MG63 (cell line): ENCODE results near the gene ZP1. TPM values are rescaled to one million over a fixed set of nuclear protein-coding genes. Genes with fewer than 3 reads are reported as not detected.

Source experiments
- DNase-seq: peaks from one replicate; pipeline ENCODE4 v3.0.0-alpha.2; 2020
- H3K27me3 ChIP-seq: fragments of 250-450 bp; sonication (Bioruptor Pico); 2 replicates; pipeline ENCODE4 v1.5.1; 2020; ENCODE audit warnings: mild to moderate bottlenecking, moderate library complexity
- H3K36me3 ChIP-seq: fragments of 250-450 bp; sonication (Bioruptor Pico); 2 replicates; pipeline ENCODE4 v1.5.1; 2020; ENCODE audit warnings: mild to moderate bottlenecking, moderate library complexity
- H3K4me3 ChIP-seq: fragments of 250-450 bp; sonication (Bioruptor Pico); 2 replicates; pipeline ENCODE4 v1.5.1; 2020; ENCODE audit warnings: mild to moderate bottlenecking, moderate library complexity
- H3K9me3 ChIP-seq: fragments of 250-450 bp; sonication (Bioruptor Pico); 2 replicates; pipeline ENCODE4 v1.5.1; 2020; ENCODE audit warnings: mild to moderate bottlenecking, moderate library complexity
- total RNA-seq: library from RNA; depleted of rRNA; stranded (reverse); fragments of >200 nt; shearing (Covaris generic); gene quantifications from 2 replicates; pipeline ENCODE4 v1.2.3, GENCODE V29; 2014; ENCODE audit warnings: low replicate concordance

The ZP1 gene
- total RNA-seq, 1 experiment from 2014 or later: not detected

DNA sequence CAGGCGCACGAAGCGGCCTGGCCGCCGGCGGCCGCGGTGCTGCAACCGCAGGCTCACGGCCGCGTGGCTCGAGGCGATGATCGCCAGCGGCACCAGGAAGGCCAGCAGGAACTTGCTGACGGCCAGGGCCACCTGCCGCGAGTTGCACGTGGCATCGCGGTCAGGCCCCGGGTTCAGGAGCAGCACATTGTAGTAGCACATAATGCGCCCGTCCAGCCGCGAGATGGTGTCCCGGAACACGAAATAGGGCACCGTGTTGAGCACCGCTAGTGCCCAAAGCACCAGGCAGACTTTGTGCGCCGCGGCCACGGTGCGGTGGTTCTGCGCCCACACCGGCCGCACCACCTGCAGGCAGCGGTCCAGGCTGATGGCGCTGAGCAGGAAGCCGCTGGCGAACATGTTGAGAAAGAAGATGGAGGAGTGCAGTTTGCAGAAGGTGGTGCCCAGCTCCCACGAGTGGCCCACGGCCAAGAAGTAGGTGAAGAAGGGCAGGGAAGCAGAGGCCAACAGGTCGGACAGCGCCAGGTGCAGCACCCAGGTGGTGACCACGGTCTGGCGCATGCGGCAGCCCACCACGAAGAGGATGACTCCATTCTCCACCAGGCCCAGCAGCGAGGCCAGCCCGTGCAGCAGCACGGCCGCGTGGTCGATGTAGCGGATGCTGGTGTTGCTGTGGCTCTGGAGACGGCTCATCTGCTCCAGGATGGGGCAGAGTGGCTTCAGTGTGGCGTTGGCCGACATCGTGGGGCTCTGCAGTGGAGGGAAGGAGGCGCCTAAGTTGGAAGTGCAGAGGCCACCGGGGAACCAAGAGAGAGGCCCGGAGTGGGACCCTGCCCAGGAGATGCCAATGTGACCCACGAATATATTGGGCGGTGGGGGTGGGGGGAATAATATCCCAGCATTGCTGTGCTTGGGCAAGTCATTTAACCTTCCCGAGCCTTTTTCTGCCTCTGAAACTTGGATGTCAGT lies 14.1 kb upstream of the ZP1 start:
- Histone ChIP-seq H3K4me3 (no peak overlapping the region), H3K9me3 (no peaks in the 10 kb centered on the region), H3K36me3 (peaks cover 14% of the 10 kb centered on the region), H3K27me3 (no peaks in the 10 kb centered on the region)
- DNase-seq: no peak

DNA sequence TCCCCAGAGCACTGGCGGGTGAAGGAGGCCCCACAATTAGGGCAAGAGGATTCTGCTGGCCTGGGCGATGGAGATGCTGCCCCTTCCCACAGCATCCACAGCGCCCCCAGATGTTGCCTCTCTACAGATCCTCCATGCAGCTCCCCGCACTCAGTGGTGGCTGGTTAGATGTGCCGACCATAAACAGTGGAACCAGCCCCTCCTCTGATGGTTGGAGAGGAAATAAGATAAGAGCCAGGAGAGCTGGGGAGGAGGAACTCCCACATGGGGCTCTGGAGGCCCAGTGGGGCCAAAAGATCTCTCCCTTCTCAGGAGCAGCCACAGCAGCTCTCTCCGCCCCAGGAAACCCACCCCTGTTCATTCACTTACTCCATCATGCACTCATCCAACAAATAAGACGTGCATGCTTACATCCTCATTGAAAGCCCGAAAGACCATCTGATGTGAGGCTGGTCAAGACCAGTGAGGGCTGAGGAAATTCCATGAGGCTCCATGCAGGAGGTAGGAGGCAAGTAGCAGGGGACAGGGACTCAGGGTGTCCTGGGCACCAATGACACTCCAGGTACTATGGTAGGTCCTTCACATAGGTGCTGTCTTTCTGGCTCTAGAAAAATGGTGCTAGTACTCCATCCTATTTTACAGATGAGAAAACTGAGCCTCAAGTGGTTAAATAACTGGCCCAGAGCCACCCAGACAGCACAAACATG lies 13.0 kb upstream of the ZP1 start:
- DNase-seq: no peak
- Histone ChIP-seq H3K27me3 (no peaks in the 10 kb centered on the region), H3K4me3 (no peak overlapping the region), H3K36me3 (peaks cover 4% of the 10 kb centered on the region), H3K9me3 (no peaks in the 10 kb centered on the region)

GRCh38 chr11:60854847-60855725 lies 12.3 kb upstream of the ZP1 start:
- H3K36me3 ChIP-seq: no peaks in the 10 kb centered on the region; the same call in 1 of the 2 replicates
- no peaks in the 10 kb centered on the region for H3K9me3 ChIP-seq
- DNase-seq: no peak
- no peaks in the 10 kb centered on the region for H3K27me3 ChIP-seq
- no peak overlapping the region for H3K4me3 ChIP-seq

GRCh38 chr11:60855726-60856633 lies 11.4 kb upstream of the ZP1 start, which contains the start of gene PTGDR2:
PTGDR2 (minus strand) TSS chr11:60855950; CDS start chr11:60853722, 2,228 bp downstream.
- Histone ChIP-seq H3K36me3 (no peaks in the 10 kb centered on the region; the same call in 1 of the 2 replicates), H3K27me3 (no peaks in the 10 kb centered on the region), H3K4me3 (no peak within 1 kb of the TSS), H3K9me3 (no peaks in the 10 kb centered on the region)
- no peak for DNase-seq

GRCh38 chr11:60857378-60858232 lies 9.7 kb upstream of the ZP1 start:
- DNase-seq: peak; percentile 58
- H3K27me3 ChIP-seq: no peaks in the 10 kb centered on the region
- H3K4me3 ChIP-seq: no peak overlapping the region
- no peaks in the 10 kb centered on the region for H3K36me3 ChIP-seq
- H3K9me3 ChIP-seq: no peaks in the 10 kb centered on the region

DNA sequence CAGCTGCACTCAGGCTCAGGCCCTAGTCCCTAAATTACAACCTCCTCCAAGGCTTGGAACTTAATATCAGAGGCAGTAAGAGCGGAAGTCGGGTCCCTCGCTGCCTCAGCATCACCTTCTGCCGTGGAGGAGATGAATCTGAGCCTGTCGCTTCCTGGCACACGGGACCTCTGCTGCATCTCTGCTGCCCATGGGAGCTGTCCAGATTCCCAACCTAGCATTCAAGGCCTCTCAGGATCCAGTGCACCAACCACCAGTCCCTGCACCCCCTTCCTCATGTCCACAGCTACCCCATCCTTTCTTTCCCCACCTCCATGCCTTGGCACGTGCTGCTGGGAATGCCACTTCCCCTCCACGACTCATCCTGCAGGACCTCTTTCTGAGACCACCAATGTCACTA lies 9.1 kb upstream of the ZP1 start:
- no peaks in the 10 kb centered on the region for H3K27me3 ChIP-seq
- no peak overlapping the region for H3K4me3 ChIP-seq
- no peaks in the 10 kb centered on the region for H3K36me3 ChIP-seq
- no peak for DNase-seq
- H3K9me3 ChIP-seq: no peaks in the 10 kb centered on the region

DNA sequence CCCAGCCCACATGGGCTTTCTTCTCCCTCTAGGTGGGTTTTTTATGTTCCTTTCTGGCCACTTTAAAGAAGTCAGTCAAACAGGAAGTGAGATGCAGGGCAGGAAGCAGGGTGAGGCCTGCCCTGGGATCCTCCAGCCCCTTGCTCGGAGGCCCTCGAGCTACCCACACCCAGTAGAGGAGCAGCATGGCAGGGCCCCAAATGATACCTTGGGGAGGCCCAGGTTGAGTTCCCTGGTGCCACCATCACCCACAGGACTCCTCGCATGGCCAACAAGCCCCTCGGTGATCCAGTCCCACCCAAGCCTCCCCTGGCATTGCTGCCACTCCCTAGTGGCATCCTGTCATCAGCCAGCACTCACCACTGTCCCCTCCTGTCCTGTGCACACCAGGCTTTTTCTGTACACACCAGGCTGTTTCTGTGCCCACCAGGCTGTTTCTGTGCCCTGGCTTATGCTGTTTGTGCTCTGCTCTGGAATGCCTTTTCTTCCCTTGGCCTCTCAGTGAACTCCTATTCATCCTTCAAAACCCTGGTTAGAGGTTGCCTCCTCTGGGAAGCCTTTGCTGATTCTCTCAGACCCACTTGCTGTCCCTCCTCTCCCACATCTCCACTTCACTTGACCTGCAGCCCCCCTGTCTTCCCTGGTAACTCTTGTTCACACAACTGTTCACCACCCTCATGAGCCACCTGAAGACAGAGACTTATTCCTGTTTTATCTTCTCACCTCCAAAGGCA lies 8.4 kb upstream of the ZP1 start:
- Histone ChIP-seq H3K27me3 (no peaks in the 10 kb centered on the region), H3K36me3 (no peaks in the 10 kb centered on the region), H3K9me3 (no peaks in the 10 kb centered on the region), H3K4me3 (no peak overlapping the region)
- DNase-seq: no peak

DNA sequence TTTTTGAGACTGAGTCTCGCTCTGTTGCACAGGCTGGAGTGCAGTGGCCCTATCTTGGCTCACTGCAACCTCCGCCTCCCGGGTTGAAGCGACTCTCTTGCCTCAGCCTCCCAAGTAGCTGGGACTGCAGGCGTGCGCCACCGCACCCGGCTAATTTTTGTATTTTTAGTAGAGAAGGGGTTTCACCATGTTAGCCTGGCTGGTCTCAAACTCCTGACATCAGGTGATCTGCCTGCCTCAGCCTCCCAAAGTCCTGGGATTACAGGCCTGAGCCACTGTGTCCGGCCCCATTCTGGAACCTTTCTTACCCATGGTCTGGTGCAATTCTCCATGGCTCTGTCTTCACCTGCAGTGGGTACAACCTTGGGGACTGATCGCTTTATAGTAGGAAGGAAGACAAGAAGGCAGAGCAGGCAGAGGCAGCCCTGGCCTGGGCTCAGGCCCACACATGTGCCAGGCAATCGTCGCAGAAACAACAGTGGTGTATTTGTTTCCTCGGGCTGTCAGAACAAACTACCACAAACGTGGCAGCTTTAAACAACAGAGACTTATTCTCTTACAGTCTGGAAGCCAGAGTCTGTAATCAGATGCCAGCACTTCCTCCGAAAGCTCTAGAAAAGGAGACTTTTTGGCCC lies 7.6 kb upstream of the ZP1 start:
- Histone ChIP-seq H3K9me3 (no peaks in the 10 kb centered on the region), H3K4me3 (no peak overlapping the region), H3K36me3 (no peaks in the 10 kb centered on the region), H3K27me3 (no peaks in the 10 kb centered on the region)
- no peak for DNase-seq

DNA sequence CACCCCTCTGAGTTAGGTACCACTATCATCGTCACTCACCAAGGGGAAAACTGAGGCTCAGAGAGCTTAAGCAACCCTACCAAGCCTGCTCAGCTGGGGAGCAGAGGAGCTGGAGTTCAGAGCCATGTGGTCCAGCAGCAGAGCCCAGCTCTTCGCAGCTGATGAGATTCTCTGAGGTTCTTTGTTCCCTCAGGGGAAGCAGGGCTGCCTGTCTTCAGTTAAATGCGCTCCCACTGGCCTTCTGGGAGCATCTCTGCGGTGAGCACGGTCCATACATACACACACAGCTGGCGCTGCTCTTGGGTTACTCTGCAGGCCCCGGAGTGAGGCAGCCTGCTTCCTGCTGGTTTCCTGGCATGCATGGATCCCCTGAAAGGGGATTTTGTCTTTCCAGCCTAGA lies 6.4 kb upstream of the ZP1 start:
- H3K27me3 ChIP-seq: no peaks in the 10 kb centered on the region
- no peak overlapping the region for H3K4me3 ChIP-seq

DNA sequence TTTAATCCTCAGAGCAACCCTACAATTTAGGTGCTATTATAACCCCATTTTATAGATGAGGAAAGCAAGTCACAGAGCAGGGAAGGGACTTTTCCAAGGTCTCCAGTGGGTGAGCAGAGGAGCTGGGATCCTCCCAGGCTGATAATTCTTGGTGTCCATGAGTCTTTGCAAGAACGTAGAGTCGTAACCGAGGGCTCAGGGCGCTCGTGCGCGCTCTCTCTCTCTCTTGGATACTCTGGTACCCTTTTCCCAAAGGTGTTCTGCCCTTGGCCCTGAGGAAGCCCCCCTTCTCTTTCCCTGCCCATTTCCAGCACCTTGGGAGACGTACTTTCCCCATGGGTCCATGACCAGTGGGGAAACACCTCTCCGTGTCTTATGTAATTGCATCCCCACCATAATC lies 5.2 kb upstream of the ZP1 start:
- no peaks in the 10 kb centered on the region for H3K9me3 ChIP-seq
- no peaks in the 10 kb centered on the region for H3K36me3 ChIP-seq
- no peak overlapping the region for H3K4me3 ChIP-seq
- no peak for DNase-seq
- no peaks in the 10 kb centered on the region for H3K27me3 ChIP-seq

More for the DNA sequence above, 6.4 kb upstream of the ZP1 start:
- Histone ChIP-seq H3K9me3 (no peaks in the 10 kb centered on the region), H3K36me3 (no peaks in the 10 kb centered on the region)
- no peak for DNase-seq

GRCh38 chr11:60863550-60864521 lies 3.5 kb upstream of the ZP1 start:
- H3K27me3 ChIP-seq: no peaks in the 10 kb centered on the region
- DNase-seq: no peak
- no peaks in the 10 kb centered on the region for H3K36me3 ChIP-seq
- H3K9me3 ChIP-seq: no peaks in the 10 kb centered on the region
- no peak overlapping the region for H3K4me3 ChIP-seq

GRCh38 chr11:60864856-60865513 lies 2.4 kb upstream of the ZP1 start:
- Histone ChIP-seq H3K4me3 (no peak overlapping the region), H3K27me3 (no peaks in the 10 kb centered on the region), H3K9me3 (no peaks in the 10 kb centered on the region), H3K36me3 (no peaks in the 10 kb centered on the region)
- no peak for DNase-seq
